ENCODE results near the gene SPACA4. TPM values are rescaled to one million over a fixed set of nuclear protein-coding genes. Genes with fewer than 3 reads are reported as not detected.

Gene SPACA4
- total and polyA plus RNA-seq, 9 of the 15 experiments (the other 6 are each of a cell fraction or from before 2014, with no cell fraction given), result not detected

DNA sequence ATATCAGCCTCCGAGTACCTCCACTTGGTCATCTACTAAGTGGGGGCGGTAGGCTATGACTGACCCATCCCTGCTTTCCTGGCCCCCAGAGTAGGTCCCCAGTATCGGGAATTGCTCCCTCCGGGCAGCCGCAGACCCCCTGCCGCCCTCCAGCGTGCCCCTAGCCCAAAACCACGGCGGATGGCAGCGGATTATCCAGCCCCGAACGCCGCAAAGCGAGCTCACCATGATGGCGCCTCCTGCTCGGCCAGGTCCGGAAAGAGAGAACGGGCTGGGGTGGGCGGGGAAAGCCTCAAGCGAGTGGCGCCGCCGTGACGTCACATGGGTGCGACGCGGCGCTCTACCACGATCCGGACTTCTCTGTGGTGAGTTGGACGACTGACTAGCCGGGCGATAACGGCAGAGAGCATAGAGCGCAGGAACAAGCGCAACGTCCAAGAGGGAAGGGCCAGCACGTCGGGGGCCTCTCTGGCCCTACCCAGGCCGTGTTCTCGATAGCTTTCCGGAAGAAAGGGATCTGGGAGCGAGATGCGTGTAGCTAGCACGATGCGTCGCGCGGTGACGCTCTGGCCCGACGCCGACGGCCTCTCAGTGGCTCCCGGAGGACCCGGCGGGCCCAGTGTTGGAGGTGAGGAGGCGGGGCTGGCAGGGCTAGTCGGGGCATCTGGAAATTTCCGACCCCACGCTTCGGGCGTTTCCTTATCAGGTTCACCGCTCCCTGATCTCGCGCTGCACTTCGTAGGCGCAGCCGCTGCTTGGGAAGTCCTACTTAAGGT lies 12.6 kb downstream of the SPACA4 start, which contains the start of the genes RPL18 and SPHK2 (continued):
- TF ChIP-seq GABPB1 (CRISPR knock-in tag; IDR thresholded peaks at IDR 0.05) (peak; percentile 93), HSF4 (CRISPR knock-in tag; IDR thresholded peaks at IDR 0.05; ENCODE audit: borderline replicate concordance) (no peak), ZNF551 (CRISPR knock-in tag; IDR thresholded peaks at IDR 0.05) (no peak), YY1 (IDR thresholded peaks at IDR 0.05; ENCODE audit: borderline replicate concordance in 1 of 3, control insufficient read depth in 1 of 3, extremely low read depth in 1 of 3, insufficient read depth in 3 of 3, insufficient read length in 1 of 3, insufficient replicate concordance in 2 of 3, low read depth in 1 of 3, low read length in 2 of 3) (peak; percentile 47 to 91 (median 80)), ZNF324 (CRISPR knock-in tag; IDR thresholded peaks at IDR 0.05) (no peak), TCF7 (IDR thresholded peaks at IDR 0.05; ENCODE audit: borderline replicate concordance) (peak; percentile 67; the same call in 1 of the 2 replicates), POLR2H (tag; IDR thresholded peaks at IDR 0.05; ENCODE audit: low read depth) (peak; percentile 97), MED1 (CRISPR knock-in tag; IDR thresholded peaks at IDR 0.05; ENCODE audit: borderline replicate concordance) (no peak; the same call in 1 of the 2 replicates), GABPA (tag; conservative IDR thresholded peaks at IDR 0.05; ENCODE audit: low read depth) (peak; percentile 97), ZBTB1 (CRISPR knock-in tag; IDR thresholded peaks at IDR 0.05; ENCODE audit: borderline replicate concordance, low read depth) (no peak; the same call in 1 of the 2 replicates), ADNP (tag; IDR thresholded peaks at IDR 0.05) (no peak), XRCC5 (IDR thresholded peaks at IDR 0.05; ENCODE audit: low read depth, low read length) (peak; percentile 28; the same call in 1 of the 2 replicates), ZNF589 (CRISPR knock-in tag; IDR thresholded peaks at IDR 0.05; ENCODE audit: low read depth) (peak; percentile 45; the same call in 1 of the 2 replicates)
- TF ChIP-seq, protein P1, sequence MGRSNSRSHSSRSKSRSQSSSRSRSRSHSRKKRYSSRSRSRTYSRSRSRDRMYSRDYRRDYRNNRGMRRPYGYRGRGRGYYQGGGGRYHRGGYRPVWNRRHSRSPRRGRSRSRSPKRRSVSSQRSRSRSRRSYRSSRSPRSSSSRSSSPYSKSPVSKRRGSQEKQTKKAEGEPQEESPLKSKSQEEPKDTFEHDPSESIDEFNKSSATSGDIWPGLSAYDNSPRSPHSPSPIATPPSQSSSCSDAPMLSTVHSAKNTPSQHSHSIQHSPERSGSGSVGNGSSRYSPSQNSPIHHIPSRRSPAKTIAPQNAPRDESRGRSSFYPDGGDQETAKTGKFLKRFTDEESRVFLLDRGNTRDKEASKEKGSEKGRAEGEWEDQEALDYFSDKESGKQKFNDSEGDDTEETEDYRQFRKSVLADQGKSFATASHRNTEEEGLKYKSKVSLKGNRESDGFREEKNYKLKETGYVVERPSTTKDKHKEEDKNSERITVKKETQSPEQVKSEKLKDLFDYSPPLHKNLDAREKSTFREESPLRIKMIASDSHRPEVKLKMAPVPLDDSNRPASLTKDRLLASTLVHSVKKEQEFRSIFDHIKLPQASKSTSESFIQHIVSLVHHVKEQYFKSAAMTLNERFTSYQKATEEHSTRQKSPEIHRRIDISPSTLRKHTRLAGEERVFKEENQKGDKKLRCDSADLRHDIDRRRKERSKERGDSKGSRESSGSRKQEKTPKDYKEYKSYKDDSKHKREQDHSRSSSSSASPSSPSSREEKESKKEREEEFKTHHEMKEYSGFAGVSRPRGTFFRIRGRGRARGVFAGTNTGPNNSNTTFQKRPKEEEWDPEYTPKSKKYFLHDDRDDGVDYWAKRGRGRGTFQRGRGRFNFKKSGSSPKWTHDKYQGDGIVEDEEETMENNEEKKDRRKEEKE (IDR thresholded peaks at IDR 0.05; ENCODE audit: borderline replicate concordance in 1 of 2, control insufficient read depth in 1 of 2, low read depth in 2 of 2, low read length in 1 of 2), result peak in 1 of 2 experiments; percentile 96; a peak in 2 of 4 replicates
- TF ChIP-seq, protein P2, sequence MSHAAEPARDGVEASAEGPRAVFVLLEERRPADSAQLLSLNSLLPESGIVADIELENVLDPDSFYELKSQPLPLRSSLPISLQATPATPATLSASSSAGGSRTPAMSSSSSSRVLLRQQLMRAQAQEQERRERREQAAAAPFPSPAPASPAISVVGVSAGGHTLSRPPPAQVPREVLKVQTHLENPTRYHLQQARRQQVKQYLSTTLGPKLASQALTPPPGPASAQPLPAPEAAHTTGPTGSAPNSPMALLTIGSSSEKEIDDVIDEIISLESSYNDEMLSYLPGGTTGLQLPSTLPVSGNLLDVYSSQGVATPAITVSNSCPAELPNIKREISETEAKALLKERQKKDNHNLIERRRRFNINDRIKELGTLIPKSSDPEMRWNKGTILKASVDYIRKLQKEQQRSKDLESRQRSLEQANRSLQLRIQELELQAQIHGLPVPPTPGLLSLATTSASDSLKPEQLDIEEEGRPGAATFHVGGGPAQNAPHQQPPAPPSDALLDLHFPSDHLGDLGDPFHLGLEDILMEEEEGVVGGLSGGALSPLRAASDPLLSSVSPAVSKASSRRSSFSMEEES (CRISPR knock-in tag; IDR thresholded peaks at IDR 0.05), result no peak
- TF ChIP-seq, protein P3, sequence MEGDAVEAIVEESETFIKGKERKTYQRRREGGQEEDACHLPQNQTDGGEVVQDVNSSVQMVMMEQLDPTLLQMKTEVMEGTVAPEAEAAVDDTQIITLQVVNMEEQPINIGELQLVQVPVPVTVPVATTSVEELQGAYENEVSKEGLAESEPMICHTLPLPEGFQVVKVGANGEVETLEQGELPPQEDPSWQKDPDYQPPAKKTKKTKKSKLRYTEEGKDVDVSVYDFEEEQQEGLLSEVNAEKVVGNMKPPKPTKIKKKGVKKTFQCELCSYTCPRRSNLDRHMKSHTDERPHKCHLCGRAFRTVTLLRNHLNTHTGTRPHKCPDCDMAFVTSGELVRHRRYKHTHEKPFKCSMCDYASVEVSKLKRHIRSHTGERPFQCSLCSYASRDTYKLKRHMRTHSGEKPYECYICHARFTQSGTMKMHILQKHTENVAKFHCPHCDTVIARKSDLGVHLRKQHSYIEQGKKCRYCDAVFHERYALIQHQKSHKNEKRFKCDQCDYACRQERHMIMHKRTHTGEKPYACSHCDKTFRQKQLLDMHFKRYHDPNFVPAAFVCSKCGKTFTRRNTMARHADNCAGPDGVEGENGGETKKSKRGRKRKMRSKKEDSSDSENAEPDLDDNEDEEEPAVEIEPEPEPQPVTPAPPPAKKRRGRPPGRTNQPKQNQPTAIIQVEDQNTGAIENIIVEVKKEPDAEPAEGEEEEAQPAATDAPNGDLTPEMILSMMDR (IDR thresholded peaks at IDR 0.05 in 2 of 3, conservative IDR thresholded peaks at IDR 0.05 in 1 of 3; ENCODE audit: insufficient read depth in 2 of 3, low read depth in 1 of 3, low read length in 3 of 3), result peak in 1 of 3 experiments; percentile 2; a peak in 1 of 6 replicates
- TF ChIP-seq, protein P4, sequence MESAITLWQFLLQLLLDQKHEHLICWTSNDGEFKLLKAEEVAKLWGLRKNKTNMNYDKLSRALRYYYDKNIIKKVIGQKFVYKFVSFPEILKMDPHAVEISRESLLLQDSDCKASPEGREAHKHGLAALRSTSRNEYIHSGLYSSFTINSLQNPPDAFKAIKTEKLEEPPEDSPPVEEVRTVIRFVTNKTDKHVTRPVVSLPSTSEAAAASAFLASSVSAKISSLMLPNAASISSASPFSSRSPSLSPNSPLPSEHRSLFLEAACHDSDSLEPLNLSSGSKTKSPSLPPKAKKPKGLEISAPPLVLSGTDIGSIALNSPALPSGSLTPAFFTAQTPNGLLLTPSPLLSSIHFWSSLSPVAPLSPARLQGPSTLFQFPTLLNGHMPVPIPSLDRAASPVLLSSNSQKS (CRISPR knock-in tag; IDR thresholded peaks at IDR 0.05), result no peak
